ENCODE measurements around the gene TIAM2.

Gene TIAM2

DNA sequence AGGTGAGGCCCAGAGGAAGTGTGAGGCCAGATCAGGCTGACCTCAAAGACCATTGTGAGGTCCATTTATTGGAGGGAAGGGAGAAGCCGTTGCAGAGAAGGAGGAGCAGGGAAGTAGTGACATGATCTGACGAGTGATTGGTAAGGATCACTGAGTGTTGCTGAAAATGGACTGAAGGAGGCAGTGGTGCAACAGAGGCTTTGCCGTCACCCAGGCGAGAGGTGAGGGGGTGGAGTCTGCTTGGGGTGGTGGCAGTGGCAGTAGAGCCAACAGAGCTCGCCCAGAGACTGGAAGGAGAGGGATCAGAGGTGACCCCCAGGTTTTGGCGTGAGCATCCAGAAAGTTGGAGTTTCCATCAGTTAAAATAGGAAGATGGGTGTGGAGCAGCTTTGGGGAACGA, 200.8 kb downstream of the TIAM2 start:
- no peak for DNase-seq (ENCODE audit: low read depth)
- TF ChIP-seq, protein P1, sequence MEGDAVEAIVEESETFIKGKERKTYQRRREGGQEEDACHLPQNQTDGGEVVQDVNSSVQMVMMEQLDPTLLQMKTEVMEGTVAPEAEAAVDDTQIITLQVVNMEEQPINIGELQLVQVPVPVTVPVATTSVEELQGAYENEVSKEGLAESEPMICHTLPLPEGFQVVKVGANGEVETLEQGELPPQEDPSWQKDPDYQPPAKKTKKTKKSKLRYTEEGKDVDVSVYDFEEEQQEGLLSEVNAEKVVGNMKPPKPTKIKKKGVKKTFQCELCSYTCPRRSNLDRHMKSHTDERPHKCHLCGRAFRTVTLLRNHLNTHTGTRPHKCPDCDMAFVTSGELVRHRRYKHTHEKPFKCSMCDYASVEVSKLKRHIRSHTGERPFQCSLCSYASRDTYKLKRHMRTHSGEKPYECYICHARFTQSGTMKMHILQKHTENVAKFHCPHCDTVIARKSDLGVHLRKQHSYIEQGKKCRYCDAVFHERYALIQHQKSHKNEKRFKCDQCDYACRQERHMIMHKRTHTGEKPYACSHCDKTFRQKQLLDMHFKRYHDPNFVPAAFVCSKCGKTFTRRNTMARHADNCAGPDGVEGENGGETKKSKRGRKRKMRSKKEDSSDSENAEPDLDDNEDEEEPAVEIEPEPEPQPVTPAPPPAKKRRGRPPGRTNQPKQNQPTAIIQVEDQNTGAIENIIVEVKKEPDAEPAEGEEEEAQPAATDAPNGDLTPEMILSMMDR (IDR thresholded peaks at IDR 0.05; ENCODE audit: control insufficient read depth, extremely low read depth, insufficient read depth) = no peak
- no peak overlapping the region for H3K4me3 ChIP-seq (ENCODE audit: low read depth, low read length)

DNA sequence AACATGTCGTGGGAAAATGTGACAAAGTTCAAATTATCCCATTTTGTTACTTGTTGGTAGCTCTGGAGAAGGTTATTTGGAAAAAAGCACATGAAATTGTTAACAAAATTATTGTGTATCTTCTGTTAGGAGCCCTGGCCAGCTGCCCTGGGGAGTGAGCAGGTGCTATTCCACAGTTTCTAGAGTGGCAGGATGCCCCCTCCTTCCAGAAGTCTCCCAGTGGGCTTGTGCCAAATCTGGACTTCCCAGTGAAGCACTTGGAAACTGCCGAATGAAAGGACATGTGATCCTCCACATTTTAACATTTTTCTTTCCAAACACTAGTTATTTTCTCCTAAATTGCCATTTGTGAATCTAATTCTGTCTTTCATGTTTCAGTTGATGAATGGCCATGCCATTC, 201.8 kb downstream of the TIAM2 start:
- TF ChIP-seq, protein P1 (IDR thresholded peaks at IDR 0.05; ENCODE audit: control insufficient read depth, extremely low read depth, insufficient read depth) = no peak
- DNase-seq (ENCODE audit: low read depth) = no peak
- H3K4me3 ChIP-seq (ENCODE audit: low read depth, low read length) = no peak overlapping the region

DNA sequence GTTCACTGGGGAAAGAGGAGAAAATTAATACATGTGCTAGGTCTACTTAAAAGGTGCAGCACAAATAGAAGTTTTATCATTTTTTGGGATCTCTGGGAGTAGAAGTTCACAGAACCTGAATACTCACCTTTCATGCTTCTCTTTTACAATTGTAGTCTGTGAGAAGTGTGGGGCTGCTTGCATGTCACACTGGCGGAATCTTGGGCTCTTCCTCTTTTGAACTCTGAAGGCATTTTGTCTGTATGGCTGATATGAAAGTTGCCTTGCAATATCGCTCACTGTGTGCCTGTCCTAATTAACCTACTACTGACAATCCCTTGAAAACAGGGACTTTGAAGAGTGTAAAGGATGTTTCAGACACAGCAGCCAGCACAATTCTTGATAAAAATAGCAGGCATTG, 202.8 kb downstream of the TIAM2 start:
- DNase-seq (ENCODE audit: low read depth) = no peak
- TF ChIP-seq, protein P1 (IDR thresholded peaks at IDR 0.05; ENCODE audit: control insufficient read depth, extremely low read depth, insufficient read depth) = no peak
- H3K4me3 ChIP-seq (ENCODE audit: low read depth, low read length) = no peak overlapping the region

DNA sequence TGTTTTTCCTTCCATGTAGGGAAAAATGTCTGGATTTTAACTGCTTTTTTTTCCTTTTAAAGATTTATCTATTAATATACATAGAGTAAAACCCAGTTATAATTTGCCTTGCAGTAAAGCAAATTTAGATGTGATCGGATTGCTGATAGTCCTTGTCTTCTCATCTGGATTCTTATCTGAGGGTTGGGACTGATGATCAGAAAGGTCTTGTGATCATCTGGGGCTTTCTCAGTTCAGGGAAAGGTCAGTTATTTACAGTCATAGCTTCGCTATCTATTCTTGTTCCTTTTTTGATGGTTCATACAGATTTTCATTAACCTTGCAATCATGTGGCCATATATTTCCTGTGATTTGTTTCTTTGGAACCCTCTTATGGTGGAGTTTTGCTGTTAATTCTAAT, 204.9 kb downstream of the TIAM2 start:
- TF ChIP-seq, protein P1 (IDR thresholded peaks at IDR 0.05; ENCODE audit: control insufficient read depth, extremely low read depth, insufficient read depth) = no peak
- no peak for DNase-seq (ENCODE audit: low read depth)
- H3K4me3 ChIP-seq (ENCODE audit: low read depth, low read length) = no peak overlapping the region

DNA sequence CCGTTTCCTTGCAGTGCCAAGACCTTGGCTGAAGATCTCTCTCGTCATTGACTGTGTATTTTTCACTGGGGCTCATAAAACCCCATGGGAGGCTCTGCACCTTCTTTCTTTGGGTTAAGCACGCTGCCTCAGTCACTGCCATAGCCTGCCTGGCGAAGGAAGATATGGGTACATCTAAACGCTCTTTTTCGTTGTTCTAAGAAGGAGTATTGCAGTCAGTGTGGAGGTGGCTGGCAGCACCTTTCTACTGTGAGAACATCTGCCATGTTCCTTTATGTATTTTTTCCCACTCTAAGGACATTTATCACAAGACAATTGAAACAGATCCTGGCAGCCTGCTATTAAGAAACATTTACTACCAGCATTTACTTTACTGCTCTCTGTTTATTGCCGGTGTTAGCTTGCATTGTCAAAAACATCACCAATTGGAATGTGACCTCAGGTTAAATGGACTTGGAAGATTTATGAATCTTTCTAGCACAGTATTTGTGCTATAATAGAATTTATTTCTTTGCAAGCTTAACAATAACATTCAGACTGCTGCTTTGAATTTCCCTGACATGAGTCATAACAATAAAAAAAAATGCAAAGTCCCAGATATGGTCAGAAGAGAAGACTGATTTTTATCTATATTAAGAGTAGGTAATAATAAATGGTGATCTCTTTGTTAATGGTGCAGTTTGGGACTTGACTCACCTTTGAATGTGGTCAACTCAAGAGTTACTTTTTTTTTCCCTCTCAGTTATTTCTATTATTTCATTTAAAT, 206.5 kb downstream of the TIAM2 start:
- H3K4me3 ChIP-seq (ENCODE audit: low read depth, low read length) = no peak overlapping the region
- TF ChIP-seq, protein P1 (IDR thresholded peaks at IDR 0.05; ENCODE audit: control insufficient read depth, extremely low read depth, insufficient read depth) = no peak
- no peak for DNase-seq (ENCODE audit: low read depth)

DNA sequence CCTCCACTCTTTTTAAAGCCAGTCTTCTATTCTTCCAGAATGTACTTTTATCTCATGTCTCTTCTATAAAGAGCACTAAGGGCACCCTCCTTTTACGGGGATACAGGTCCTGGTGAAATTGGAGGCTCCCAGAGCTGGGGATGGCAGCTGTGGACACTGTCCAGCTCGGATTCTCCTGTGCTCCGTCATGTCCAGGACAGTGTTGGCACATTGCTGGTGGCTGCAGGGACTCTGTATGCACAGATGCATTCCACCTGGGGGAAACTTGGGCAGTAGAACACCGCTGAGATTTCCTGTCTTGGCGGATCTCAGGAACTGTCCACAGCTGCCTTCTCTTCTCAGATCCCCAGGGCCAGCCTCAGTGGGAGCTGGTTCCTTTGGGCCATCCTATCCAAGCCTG, 212.1 kb downstream of the TIAM2 start:
- no peak overlapping the region for H3K4me3 ChIP-seq (ENCODE audit: low read depth, low read length)
- no peak for DNase-seq (ENCODE audit: low read depth)
- TF ChIP-seq, protein P1 (IDR thresholded peaks at IDR 0.05; ENCODE audit: control insufficient read depth, extremely low read depth, insufficient read depth) = no peak

DNA sequence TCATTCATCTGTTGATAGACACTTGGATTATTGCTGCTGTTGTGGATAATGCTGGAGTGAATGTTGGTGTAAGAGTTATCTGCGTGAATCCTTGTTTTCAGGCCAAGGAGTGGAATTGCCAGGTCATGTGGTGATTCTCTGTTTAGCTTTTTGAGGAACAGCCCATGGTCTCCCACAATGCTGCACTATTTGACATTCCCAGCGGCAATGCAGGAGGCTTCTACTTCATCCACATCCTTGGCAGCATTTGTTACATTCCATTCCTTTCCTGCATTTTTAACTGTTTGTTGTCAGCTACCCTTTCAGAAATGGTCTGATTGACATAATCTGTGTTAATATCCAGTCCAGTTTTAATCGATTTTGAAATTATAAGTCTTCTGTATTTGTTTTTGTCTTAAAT, 217.0 kb downstream of the TIAM2 start:
- H3K4me3 ChIP-seq (ENCODE audit: low read depth, low read length) = no peak overlapping the region
- no peak for DNase-seq (ENCODE audit: low read depth)
- TF ChIP-seq, protein P1 (IDR thresholded peaks at IDR 0.05; ENCODE audit: control insufficient read depth, extremely low read depth, insufficient read depth) = no peak
